HepG2 (cell line): ENCODE measurements around the gene B3GNT9. TPM values are rescaled to one million over a fixed set of nuclear protein-coding genes. Genes with fewer than 3 reads are reported as not detected.

ENCODE experiments used
- BRD4 ChIP-seq: sonication (generic); formaldehyde crosslinking; IDR thresholded peaks from 2 replicates; pipeline ENCODE4 v1.4.0; 2020; ENCODE audit warnings: missing genetic modification reagents
- DRAP1 ChIP-seq: IDR thresholded peaks from 2 replicates; pipeline ENCODE4 v1.6.1; 2016; ENCODE audit warnings: missing genetic modification reagents, missing compliant biosample characterization
- ELF4 ChIP-seq: sonication (generic); formaldehyde crosslinking; IDR thresholded peaks from 2 replicates; pipeline ENCODE4 v1.5.0; 2020; ENCODE audit warnings: missing genetic modification reagents, mild to moderate bottlenecking, moderate library complexity, borderline replicate concordance
- ELK4 ChIP-seq: sonication (generic); formaldehyde crosslinking; IDR thresholded peaks from 2 replicates; pipeline ENCODE4 v1.9.0; 2021; ENCODE audit warnings: missing genetic modification reagents, borderline replicate concordance
- HMGXB3 ChIP-seq: sonication (generic); formaldehyde crosslinking; IDR thresholded peaks from 2 replicates; pipeline ENCODE4 v1.4.0; 2020; ENCODE audit warnings: missing genetic modification reagents, borderline replicate concordance
- KMT2B ChIP-seq: IDR thresholded peaks from 2 replicates; pipeline ENCODE4 v1.6.1; 2016; ENCODE audit warnings: missing genetic modification reagents, missing compliant biosample characterization
- LRRFIP1 ChIP-seq: sonication (generic); formaldehyde crosslinking; conservative IDR thresholded peaks from 2 replicates; pipeline ENCODE4 v1.4.0; 2020; ENCODE audit warnings: missing genetic modification reagents
- RCOR2 ChIP-seq: IDR thresholded peaks from 2 replicates; pipeline ENCODE4 v1.6.1; 2016; ENCODE audit warnings: missing biosample characterization, missing genetic modification reagents
- REPIN1 ChIP-seq: sonication (generic); formaldehyde crosslinking; IDR thresholded peaks from 2 replicates; pipeline ENCODE4 v1.8.0; 2022; ENCODE audit warnings: missing genetic modification reagents, low read depth, mild to moderate bottlenecking, borderline replicate concordance
- TAF15 ChIP-seq: fragments of 200-400 bp; formaldehyde crosslinking; IDR thresholded peaks from one replicate; pipeline ENCODE4 v1.6.1; 2018; ENCODE audit warnings: mild to moderate bottlenecking, low read depth, low read length; ENCODE audit not compliant: poor library complexity, severe bottlenecking
- TFE3 ChIP-seq: IDR thresholded peaks from 2 replicates; pipeline ENCODE4 v1.6.1; 2016
- UBTF ChIP-seq: sonication (generic); formaldehyde crosslinking; IDR thresholded peaks from 2 replicates; pipeline ENCODE4 v1.4.0; 2020; ENCODE audit warnings: mild to moderate bottlenecking, missing genetic modification reagents
- ZBTB20 ChIP-seq: sonication (generic); formaldehyde crosslinking; IDR thresholded peaks from 2 replicates; pipeline ENCODE4 v1.8.1; 2023; ENCODE audit warnings: missing genetic modification reagents, low read depth, mild to moderate bottlenecking, borderline replicate concordance
- ZNF766 ChIP-seq: sonication (generic); formaldehyde crosslinking; IDR thresholded peaks from 2 replicates; pipeline ENCODE4 v1.5.0; 2020; ENCODE audit warnings: missing genetic modification reagents, borderline replicate concordance
- ZSCAN9 ChIP-seq: IDR thresholded peaks from 2 replicates; pipeline ENCODE4 v1.6.1; 2016; ENCODE audit warnings: borderline replicate concordance
- polyA plus RNA-seq, 8 experiments: library from polyadenylated mRNA; depleted of rRNA in 3 of 8; stranded (reverse) in 7 of 8; unstranded in 1 of 8; fragments of >200 nt; fragmentation: Illumina TruSeq in 4 of 8; extraction: Trizol in 4 of 8; gene quantifications; 2 replicates each; pipeline versions ENCODE4 v1.2.1 to v1.2.3, GENCODE V29; 2011 to 2016; ENCODE audit warnings: low read depth in 4 of 8, missing spikeins in 1 of 8, mixed read lengths in 1 of 8; ENCODE audit not compliant: insufficient read depth in 1 of 8
- total RNA-seq, 5 experiments: library from RNA; depleted of rRNA; stranded (reverse); fragments of >200 nt; fragmentation: Illumina TruSeq; extraction: Trizol; gene quantifications; 2 replicates each; pipeline ENCODE4 v1.2.3, GENCODE V29; 2016; ENCODE audit warnings: low read depth in 1 of 5

The B3GNT9 gene
- total and polyA plus RNA-seq, 2 of the 13 experiments (the other 11 are each of a cell fraction or from before 2014, with no cell fraction given) = 1.5 to 3.1 TPM

- TF ChIP-seq LRRFIP1 (CRISPR knock-in tag) (peak; percentile 61; the same call in 1 of the 2 replicates), ELK4 (CRISPR knock-in tag) (peak; percentile 67; the same call in 1 of the 2 replicates), KMT2B (peak; percentile 88), DRAP1 (peak; percentile 81), ZSCAN9 (peak; percentile 97), ELF4 (CRISPR knock-in tag) (no peak), BRD4 (no peak), UBTF (CRISPR knock-in tag) (peak; percentile 76), ZBTB20 (CRISPR knock-in tag) (peak; percentile 89), REPIN1 (peak; percentile 90; the same call in 1 of the 2 replicates), ZNF766 (CRISPR knock-in tag) (peak; percentile 90; the same call in 1 of the 2 replicates), HMGXB3 (CRISPR knock-in tag) (peak; percentile 90), TFE3 (peak; percentile 86), TAF15 (peak; percentile 90), RCOR2 (CRISPR knock-in tag) (peak; percentile 79; the same call in 1 of the 2 replicates)
These were observed 34.3 kb upstream of the B3GNT9 start (continued) for GRCh38 chr16:67184995-67185650.
